Ishikawa (cell line): ENCODE measurements around the gene GPR52.

ENCODE experiments used
- CEBPB ChIP-seq: IDR thresholded peaks from 2 replicates; pipeline ENCODE4 v1.6.1; 2012
- EGR1 ChIP-seq: IDR thresholded peaks from 2 replicates; pipeline ENCODE4 v1.6.1; 2012
- RAD21 ChIP-seq: IDR thresholded peaks from 2 replicates; pipeline ENCODE4 v1.6.1; 2012; ENCODE audit warnings: low read depth
- TAF1 ChIP-seq: IDR thresholded peaks from 2 replicates; pipeline ENCODE4 v1.6.1; 2012; ENCODE audit warnings: low read depth, mild to moderate bottlenecking
- TCF12 ChIP-seq: IDR thresholded peaks from 2 replicates; pipeline ENCODE4 v1.6.1; 2012; ENCODE audit warnings: low read depth
- TF ChIP-seq, protein P1 (sequence below): IDR thresholded peaks from 2 replicates; pipeline ENCODE4 v1.6.1; 2012; ENCODE audit warnings: low read depth, mild to moderate bottlenecking

DNA sequence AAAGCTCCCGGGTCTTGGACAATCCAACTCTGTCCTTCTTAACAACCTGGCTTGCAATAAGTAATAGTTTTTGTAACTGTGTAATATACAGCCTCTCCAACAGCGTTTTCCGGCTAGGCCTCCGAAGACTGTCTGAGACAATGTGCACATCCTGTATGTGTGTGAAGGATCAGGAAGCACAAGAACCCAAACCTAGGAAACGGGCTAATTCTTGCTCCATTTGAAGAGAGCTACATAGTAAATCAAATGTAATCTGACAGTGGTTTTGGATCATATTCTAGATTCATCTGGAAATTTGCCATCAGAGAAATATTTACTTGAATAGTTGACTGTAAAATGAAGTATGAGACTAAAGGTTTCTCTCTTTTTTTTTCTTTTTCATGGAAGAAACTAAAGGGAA lies 1.2 kb downstream of the GPR52 start:
- TF ChIP-seq EGR1 (no peak), CEBPB (no peak), TCF12 (no peak), RAD21 (no peak), TAF1 (no peak)
- TF ChIP-seq, protein P1, sequence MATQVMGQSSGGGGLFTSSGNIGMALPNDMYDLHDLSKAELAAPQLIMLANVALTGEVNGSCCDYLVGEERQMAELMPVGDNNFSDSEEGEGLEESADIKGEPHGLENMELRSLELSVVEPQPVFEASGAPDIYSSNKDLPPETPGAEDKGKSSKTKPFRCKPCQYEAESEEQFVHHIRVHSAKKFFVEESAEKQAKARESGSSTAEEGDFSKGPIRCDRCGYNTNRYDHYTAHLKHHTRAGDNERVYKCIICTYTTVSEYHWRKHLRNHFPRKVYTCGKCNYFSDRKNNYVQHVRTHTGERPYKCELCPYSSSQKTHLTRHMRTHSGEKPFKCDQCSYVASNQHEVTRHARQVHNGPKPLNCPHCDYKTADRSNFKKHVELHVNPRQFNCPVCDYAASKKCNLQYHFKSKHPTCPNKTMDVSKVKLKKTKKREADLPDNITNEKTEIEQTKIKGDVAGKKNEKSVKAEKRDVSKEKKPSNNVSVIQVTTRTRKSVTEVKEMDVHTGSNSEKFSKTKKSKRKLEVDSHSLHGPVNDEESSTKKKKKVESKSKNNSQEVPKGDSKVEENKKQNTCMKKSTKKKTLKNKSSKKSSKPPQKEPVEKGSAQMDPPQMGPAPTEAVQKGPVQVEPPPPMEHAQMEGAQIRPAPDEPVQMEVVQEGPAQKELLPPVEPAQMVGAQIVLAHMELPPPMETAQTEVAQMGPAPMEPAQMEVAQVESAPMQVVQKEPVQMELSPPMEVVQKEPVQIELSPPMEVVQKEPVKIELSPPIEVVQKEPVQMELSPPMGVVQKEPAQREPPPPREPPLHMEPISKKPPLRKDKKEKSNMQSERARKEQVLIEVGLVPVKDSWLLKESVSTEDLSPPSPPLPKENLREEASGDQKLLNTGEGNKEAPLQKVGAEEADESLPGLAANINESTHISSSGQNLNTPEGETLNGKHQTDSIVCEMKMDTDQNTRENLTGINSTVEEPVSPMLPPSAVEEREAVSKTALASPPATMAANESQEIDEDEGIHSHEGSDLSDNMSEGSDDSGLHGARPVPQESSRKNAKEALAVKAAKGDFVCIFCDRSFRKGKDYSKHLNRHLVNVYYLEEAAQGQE = no peak
